GM23248 (cell line): ENCODE measurements around the gene RFPL3.
"Not testable (repeated sequence)": the region's sequence is repeated elsewhere in the genome, so short reads cannot be mapped to it uniquely, and the experiment has no call there.

Source experiments
- EZH2 ChIP-seq: fragments of 200-600 bp; sonication (generic); IDR thresholded peaks from 2 replicates; pipeline ENCODE4 v1.6.1; 2018; ENCODE audit warnings: antibody characterized with exemption, mild to moderate bottlenecking; ENCODE audit not compliant: insufficient read depth, poor library complexity, severe bottlenecking
- EZH2phosphoT487 ChIP-seq: fragments of 200-600 bp; sonication (generic); IDR thresholded peaks from 2 replicates; pipeline ENCODE4 v1.6.1; 2018; ENCODE audit warnings: antibody characterized with exemption, moderate library complexity, mild to moderate bottlenecking, low read depth; ENCODE audit not compliant: insufficient read depth

DNA sequence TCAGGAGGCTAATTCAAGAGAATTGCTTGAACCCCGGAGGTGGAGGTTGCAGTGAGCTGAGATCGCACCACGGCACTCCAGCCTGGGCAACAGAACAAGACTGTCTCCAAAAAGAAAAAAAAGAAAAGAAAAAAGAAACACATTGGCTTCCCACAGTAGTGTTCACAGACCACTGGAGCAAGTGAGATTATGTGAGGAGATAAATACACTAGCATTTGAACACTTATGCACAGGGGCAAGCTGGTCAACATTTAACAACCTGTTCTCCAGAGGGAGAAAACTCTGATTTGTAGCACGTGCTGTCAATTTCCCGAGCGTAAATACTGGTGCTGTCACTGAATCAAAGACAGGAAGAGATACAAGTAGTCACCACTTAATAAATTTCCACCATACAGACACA lies 20.2 kb upstream of the RFPL3 start:
- TF ChIP-seq EZH2phosphoT487, EZH2: not testable (repeated sequence)
